GM21423 (cell line): ENCODE data around the gene KIT.
A peak's percentile ranks its signal among the peaks of the same experiment; 100 is the strongest.

ENCODE experiments used
- ATAC-seq: cut with Tn5 transposase; IDR thresholded peaks from one replicate; pipeline ENCODE4 v1.9.1; 2021; ENCODE audit warnings: mild to moderate bottlenecking, moderate library complexity; ENCODE audit not compliant: unreplicated experiment

The KIT gene

GRCh38 chr4:54659749-54660535 lies 2.2 kb downstream of the KIT start:
- ATAC-seq = no peak

DNA sequence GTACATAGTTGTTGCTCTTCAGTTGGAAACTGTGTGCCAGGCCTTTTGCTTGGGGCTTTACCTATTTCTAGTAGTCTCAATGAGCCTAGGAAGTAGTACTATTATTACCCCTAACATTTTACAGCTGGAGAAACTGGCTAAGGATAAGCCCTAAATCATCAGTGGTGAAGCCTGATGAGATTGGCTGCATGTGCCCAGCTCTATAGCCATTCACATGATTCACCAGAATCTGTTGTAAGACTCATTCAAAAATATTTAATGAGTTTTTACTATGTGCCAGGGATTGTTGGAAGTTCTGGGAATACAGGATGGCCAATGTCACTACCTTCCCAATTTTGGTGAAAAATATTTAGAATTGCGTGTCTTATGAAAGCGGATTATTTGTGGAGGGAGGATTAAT lies 2.8 kb downstream of the KIT start:
- ATAC-seq = no peak

DNA sequence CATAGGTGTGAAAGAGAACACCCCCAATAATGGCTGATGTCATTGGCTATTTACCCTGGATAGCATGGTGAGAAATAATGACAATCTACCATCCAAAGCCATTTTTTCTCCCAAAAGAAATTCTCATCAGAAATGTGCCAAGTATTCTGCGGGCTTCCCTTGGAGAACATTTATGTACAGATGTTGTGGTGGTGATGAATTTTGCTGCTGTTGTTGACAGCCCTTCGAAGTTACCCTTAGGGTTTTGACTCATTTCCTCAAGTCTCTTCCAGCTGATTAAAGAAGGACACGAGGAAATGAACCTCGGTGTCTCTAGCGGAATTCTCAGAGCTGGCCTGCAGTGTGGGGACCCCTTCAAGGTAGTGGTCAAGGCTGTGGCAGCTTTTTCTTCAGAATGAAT lies 3.4 kb downstream of the KIT start:
- no peak for ATAC-seq

DNA sequence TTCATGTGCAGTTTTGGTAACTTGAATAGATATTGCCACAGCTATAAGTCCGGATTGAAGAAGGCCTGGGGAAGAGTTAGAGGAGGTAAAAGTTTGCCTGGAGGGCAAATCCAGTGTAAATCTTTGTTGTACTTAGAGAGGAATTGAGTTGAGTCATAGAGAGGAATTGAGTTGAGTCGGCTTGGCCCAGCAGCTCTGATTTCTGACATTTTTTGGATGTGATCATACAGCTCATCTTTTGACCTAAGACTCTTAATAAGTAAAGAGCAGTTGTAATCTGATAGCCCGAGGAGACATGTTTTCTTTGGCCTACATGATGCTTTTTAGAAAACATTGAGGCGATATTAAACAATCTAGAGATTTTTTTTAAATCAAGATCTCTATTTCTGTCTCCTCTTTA lies 3.9 kb downstream of the KIT start:
- ATAC-seq = no peak

GRCh38 chr4:54662123-54662522 lies 4.4 kb downstream of the KIT start:
- no peak for ATAC-seq

- no peak for ATAC-seq
These were observed 5.3 kb downstream of the KIT start for GRCh38 chr4:54662901-54663585.

DNA sequence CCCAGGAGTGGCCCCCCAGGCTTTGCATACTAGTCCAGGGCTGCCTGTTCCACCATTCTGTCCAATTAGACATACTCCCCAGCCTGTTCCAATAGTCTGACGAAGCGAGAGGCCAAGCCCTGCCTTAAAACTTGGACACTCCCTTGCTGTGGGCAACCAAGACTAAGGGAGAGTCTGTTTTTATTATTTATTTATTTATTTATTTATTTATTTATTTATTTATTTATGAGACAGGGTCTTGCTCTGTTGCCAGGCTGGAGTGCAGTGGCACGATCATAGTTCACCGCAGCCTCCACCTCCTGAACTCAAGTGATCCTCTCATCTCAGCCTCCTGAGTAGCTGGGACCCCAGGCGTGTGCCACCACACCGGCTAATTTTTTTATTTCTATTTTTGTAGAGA lies 6.6 kb downstream of the KIT start:
- no peak for ATAC-seq

DNA sequence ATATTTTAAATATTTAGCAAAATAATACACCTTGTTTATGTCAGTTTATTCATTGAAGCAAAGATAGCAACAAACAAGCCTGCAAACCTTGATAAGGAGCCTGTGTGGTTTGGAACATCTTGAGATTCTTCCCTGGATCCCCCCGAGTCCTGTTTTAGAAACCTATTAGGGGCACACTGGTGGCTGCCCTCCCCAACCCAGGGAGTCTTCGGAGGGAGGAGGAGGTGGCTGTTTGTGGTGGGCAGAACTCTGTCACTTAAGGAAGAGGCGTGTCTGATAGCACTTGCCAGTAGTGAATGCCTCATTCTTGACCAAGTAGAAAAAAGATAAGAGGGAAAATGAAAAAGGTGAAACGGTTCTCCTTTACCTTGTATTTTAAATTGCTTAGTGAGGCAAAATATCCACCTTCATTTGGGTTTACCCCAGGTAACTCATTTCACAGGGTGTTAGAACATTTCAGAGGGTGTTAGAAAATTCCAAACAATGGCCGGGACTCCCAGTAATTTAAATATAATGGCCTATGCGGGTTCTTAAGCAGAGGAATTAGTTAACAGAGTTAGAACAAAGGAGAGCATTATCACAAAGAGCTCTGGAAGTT lies 10.4 kb downstream of the KIT start:
- no peak for ATAC-seq

DNA sequence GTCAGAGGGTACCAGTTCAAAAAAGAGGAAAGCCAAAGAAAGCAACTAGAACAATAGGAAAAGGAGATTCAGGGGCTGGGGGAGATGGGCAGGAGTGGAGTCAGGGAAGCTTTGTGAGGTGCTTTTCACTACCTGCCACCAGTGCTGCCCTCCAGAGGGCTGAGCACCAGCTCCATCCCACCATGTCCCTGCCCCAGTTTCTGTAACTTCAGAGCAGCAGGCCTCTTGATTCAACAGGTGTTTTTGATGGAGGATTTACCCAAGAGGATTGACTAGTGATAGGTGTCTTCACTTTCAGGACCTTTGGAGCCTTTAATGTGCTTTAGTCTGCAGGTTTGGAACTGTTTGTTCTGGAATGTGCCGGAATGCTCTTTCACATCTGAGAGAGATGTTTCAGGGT lies 12.1 kb downstream of the KIT start:
- ATAC-seq = no peak

DNA sequence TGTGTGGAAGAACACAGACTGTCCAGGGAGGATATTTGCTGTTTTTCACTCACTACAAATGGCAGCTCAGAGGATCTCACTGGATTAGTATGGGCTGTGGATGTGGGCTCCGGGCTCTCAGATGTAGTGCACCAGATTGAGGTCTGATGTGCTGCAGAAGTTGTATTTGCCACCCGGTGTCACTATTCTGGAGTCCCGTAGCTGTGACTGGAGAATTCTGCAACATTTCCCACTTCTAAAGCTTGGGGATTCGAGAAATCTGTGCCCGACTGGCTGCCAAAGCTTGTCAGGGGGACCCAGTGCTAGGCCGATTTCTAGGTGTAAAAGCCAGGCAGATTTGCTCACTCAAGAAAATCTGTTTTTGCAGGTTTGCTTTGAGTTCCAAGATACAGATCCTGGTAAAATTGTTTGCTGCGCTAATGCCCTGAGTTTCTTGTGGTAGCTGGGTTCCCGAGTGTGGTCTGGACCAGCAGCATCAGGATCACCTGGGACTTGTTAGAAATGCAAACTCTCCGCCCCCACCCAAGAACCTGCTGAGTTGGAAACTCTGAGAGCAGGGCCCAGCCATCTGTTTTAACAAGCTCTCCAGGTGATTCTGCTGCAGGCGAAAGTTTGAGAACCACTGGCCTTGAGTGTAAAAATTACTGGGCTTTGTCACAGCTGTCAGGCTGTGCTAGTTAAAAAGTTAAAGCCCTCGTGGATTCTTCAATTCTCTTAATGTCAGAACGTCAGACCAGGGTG lies 18.1 kb downstream of the KIT start:
- ATAC-seq = no peak

GRCh38 chr4:54676658-54677057 lies 18.9 kb downstream of the KIT start:
- ATAC-seq = no peak

DNA sequence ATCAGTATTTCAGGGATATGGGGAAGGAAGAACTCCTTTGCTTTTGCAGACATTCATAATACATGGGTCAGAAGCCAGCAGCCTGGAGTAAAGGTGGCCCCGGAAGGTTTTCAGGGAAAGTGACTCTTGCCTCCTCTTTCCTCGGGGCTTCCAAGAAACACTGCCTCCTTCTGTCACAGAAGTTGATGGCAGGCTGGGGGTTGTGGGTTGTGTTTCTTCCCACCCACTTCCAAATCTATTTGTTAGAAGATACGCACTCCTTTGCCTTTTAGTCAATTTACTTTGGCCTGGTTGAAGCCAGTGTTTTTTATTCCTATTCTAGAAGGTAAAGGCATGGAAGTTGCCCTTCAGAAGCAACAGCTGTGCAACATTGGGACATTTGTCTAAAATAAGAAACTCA lies 19.7 kb downstream of the KIT start:
- no peak for ATAC-seq

GRCh38 chr4:54677853-54678650 lies 20.3 kb downstream of the KIT start:
- ATAC-seq = no peak

DNA sequence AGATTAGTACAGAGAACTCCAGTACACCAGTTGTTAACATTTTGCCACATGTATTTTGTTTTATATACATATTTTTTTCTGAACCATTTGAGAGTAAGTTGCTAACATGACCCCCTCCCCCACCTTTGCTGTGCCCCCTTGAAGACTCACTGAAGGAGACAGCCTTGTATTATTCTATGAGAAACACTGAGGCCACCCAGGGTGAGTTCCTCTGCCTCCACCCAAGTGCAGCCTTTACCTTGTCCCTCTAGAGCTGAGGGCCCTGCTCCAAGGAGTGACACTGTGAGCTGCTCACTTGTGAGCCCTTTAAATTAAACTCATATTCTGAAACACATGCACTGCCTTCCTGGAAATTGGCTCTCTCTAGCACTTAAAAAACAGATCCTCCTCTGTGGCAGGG lies 21.1 kb downstream of the KIT start:
- no peak for ATAC-seq

DNA sequence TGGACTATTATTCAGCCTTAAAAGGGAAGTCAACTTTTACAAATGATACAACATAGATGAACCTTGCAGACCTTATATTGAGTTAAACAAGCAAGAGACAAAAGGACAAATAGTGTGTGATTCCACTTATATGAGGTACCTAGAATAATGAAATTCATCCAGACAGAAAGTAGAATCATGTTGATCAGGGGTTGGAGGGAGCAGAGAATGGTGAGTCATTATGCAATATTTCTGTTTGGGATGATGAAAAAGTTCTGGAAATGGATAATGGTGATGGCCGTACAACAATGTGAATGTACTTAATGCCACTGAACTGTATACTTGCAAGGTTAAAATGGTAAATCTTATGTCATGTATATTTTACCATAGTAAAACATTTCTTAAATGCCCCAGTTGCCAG lies 22.1 kb downstream of the KIT start:
- no peak for ATAC-seq

DNA sequence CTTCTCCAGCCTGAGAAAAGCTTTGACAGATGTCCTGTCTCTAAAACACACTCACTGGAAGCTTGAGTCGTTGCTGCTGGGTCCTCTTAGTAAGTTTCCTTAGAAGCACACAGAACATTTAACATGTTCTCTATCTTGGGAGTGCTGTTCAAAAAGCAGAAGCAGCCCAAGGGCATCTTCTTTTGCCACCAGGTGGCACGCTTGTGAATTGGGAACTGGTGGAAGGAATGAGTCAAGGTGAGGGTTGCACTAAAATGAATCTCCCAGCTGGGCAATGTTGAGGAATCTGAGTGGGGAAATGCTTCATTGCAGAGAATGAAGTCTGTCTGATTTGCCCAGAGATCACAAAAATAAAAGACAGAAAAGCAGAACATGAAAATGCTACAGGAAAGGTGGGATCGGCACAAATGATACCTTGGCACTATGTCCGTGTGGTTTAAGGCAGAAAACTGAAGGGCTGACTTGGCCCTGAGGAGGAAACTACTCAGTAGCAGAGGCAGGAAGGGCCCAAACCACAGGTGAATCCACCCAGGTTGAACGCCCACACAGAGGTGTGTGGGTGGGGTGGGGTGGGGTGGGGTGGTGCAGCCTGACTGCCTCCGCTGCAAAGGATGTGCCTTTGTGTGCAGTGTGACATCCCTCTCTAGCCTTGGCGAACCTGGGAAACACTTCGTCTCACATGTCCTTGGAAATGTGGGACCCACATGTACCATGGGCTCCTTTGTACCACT lies 26.0 kb downstream of the KIT start:
- ATAC-seq = peak; percentile 38

- ATAC-seq = no peak
These were observed 28.1 kb downstream of the KIT start for GRCh38 chr4:54685810-54686209.

GRCh38 chr4:54687887-54688841 lies 30.4 kb downstream of the KIT start:
- ATAC-seq = peak; percentile 48

- ATAC-seq = no peak
These were observed 37.6 kb downstream of the KIT start for GRCh38 chr4:54695337-54695736.
